ENCODE data around the gene NAGLU. TPM values are rescaled to one million over a fixed set of nuclear protein-coding genes. Genes with fewer than 3 reads are reported as not detected.

The NAGLU gene
- polyA plus RNA-seq, 2 of the 4 experiments (the other 2 are of a cell fraction), result 17.8 to 34.5 TPM

- TF ChIP-seq USF2 (IDR thresholded peaks at IDR 0.05), result no peak
Measured at GRCh38 chr17:42584880-42585279, 48.8 kb downstream of the NAGLU start (continued).

DNA sequence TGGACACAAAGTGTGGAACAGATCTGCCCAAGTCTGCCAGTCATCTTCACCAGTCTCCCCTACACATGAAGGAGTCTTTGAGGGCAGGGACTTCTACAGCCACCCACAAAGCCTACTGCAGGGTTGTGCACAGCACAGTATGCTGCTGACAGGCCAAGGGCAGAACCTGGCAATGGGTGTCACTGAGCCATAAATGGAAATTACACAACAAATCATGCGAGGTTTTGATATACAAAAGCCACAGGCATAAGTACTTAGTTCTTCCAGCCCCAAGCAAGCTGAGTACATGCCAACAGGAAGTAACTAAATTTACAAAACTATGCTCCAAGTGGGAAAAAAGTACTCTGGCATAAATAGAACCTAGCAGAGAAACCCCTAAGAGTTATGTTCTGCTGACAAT is 49.3 kb downstream of the NAGLU start:
- 78% methylated on average over 1 of the region's 1 CpG for WGBS (ENCODE audit: missing lambda C conversion rate)
- ChIA-PET CTCF (interaction anchor here (1.5 to 15.8 kb wide), 4 partner anchors 7 to 239 kb away, joined by 3 to 394 read pairs (median 64); partner anchors contain the start of genes BECN1, CCR10, PLEKHH3 and PSMC3IP), POLR2A (interaction anchor here (0.6 kb wide), 2 partner anchors 24 to 634 kb away, joined by 5 read pairs; partner anchors contain the start of gene TUBG1)
- no peak overlapping the region for H3K27ac ChIP-seq
- no peaks in the 10 kb centered on the region for H3K4me1 ChIP-seq
- FAIRE-seq, result no peak
- no peak overlapping the region for H3K4me2 ChIP-seq
- DNase-seq (ENCODE audit: low read depth in 1 of 2, low spot score in 1 of 2), result no peak
- TF ChIP-seq, protein P1, sequence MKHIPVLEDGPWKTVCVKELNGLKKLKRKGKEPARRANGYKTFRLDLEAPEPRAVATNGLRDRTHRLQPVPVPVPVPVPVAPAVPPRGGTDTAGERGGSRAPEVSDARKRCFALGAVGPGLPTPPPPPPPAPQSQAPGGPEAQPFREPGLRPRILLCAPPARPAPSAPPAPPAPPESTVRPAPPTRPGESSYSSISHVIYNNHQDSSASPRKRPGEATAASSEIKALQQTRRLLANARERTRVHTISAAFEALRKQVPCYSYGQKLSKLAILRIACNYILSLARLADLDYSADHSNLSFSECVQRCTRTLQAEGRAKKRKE (CRISPR knock-in tag; IDR thresholded peaks at IDR 0.05; ENCODE audit: low read depth), result no peak
- TF ChIP-seq TFCP2L1 (CRISPR knock-in tag; IDR thresholded peaks at IDR 0.05), result no peak
- no peak for TF ChIP-seq EP300 (IDR thresholded peaks at IDR 0.05)
- TF ChIP-seq RCOR1 (IDR thresholded peaks at IDR 0.05; ENCODE audit: low read depth, low read length), result no peak
- TF ChIP-seq NFE2L2 (conservative IDR thresholded peaks at IDR 0.05; ENCODE audit: low read length), result no peak
- TF ChIP-seq BHLHE40 (IDR thresholded peaks at IDR 0.05; ENCODE audit: low read depth, low read length), result no peak
- no peak for TF ChIP-seq KDM5A (IDR thresholded peaks at IDR 0.05)
- TF ChIP-seq, protein P2, sequence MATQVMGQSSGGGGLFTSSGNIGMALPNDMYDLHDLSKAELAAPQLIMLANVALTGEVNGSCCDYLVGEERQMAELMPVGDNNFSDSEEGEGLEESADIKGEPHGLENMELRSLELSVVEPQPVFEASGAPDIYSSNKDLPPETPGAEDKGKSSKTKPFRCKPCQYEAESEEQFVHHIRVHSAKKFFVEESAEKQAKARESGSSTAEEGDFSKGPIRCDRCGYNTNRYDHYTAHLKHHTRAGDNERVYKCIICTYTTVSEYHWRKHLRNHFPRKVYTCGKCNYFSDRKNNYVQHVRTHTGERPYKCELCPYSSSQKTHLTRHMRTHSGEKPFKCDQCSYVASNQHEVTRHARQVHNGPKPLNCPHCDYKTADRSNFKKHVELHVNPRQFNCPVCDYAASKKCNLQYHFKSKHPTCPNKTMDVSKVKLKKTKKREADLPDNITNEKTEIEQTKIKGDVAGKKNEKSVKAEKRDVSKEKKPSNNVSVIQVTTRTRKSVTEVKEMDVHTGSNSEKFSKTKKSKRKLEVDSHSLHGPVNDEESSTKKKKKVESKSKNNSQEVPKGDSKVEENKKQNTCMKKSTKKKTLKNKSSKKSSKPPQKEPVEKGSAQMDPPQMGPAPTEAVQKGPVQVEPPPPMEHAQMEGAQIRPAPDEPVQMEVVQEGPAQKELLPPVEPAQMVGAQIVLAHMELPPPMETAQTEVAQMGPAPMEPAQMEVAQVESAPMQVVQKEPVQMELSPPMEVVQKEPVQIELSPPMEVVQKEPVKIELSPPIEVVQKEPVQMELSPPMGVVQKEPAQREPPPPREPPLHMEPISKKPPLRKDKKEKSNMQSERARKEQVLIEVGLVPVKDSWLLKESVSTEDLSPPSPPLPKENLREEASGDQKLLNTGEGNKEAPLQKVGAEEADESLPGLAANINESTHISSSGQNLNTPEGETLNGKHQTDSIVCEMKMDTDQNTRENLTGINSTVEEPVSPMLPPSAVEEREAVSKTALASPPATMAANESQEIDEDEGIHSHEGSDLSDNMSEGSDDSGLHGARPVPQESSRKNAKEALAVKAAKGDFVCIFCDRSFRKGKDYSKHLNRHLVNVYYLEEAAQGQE (IDR thresholded peaks at IDR 0.05), result no peak
- no peak overlapping the region for H3K4me3 ChIP-seq
- no peak for ATAC-seq
- no peaks in the 10 kb centered on the region for H3K9me3 ChIP-seq

DNA sequence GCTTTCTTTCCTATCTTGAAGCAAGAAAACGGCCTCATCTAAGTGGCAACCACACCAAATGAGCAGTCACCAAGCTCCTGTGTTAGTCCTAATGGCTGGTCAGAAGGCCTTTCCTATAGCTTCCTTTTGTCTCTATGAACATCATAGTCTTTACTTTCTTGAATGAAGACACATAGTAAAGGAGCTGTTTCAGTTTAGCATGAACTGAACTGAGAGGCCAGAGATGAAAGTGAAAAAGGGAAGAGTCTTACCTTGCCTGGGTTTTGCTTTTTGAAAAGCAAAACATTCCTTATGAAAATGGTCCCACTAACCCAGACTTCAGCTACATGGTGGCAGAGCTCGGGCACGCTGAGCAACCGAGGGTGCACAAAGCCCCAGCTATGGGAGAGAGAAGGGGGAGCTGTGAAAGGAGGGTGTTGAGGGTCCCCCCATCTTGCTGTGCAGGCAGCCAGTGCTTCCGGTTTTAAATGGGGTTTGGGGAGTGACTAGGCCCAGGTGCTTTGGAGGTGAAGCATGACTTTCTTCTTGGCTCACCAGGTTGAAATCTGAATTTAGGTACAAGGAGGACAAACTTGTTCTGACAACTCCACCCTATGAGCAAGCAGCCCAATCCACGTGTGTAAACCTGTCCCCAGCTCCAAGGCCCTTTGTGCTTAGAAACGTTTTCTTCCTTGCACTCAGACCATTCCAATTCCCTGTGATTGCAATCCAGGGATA is 50.6 kb downstream of the NAGLU start:
- no peaks in the 10 kb centered on the region for H3K9me3 ChIP-seq
- DNase-seq (ENCODE audit: low read depth in 1 of 2, low spot score in 1 of 2), result no peak
- WGBS (ENCODE audit: missing lambda C conversion rate), result 81% methylated on average over 7 of the region's 7 CpGs
- no peak for TF ChIP-seq ESRRA (IDR thresholded peaks at IDR 0.05; ENCODE audit: borderline replicate concordance, low read length)
- no peak for TF ChIP-seq CEBPB (IDR thresholded peaks at IDR 0.05)
- FAIRE-seq, result no peak
- CTCF ChIA-PET, result interaction anchor here (0.6 to 15.8 kb wide), 11 partner anchors 8 to 351 kb away, joined by 3 to 394 read pairs (median 4); partner anchors contain the start of genes CCR10, PLEKHH3 and PSMC3IP
- H3K4me1 ChIP-seq, result no peaks in the 10 kb centered on the region
- no peak overlapping the region for H3K27ac ChIP-seq
- H3K4me3 ChIP-seq, result no peak overlapping the region
- H3K4me2 ChIP-seq, result no peak overlapping the region
- ATAC-seq, result no peak
- POLR2A ChIA-PET, result interaction anchor here (0.6 kb wide), 1 partner anchor 11 kb away, joined by 10 read pairs; no protein-coding TSS in a partner anchor

DNA sequence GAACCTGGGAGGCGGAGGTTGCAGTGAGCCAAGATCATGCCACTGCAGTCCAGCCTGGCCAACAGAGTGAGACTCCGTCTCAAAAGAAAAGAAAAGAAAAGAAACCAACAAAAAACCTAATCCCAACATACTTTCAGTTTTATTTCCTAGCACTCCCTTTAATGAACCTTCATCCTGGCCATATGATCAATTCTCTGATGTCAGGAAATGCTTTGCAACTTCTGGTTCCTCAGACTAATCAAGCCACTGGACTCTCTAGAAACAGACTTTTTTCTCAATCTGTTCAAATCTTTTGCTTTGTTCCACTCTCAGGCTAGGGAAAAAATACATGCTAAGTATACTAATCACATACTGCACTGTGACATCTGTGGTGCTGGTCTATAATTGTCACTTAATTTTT is 54.8 kb downstream of the NAGLU start:
- no peak for FAIRE-seq
- CTCF ChIA-PET, result interaction anchor here (0.8 to 10.8 kb wide), 6 partner anchors 8 to 338 kb away, joined by 3 to 120 read pairs (median 4); partner anchors contain the start of gene PSMC3IP
- 98% methylated on average over 2 of the region's 2 CpGs for WGBS (ENCODE audit: missing lambda C conversion rate)

More for the DNA sequence above, 54.8 kb downstream of the NAGLU start:
- no peak overlapping the region for H3K27ac ChIP-seq
- TF ChIP-seq TP53 (CRISPR knock-in tag; IDR thresholded peaks at IDR 0.05), result no peak
- TF ChIP-seq, protein P2 (IDR thresholded peaks at IDR 0.05), result no peak
- TF ChIP-seq, protein P3, sequence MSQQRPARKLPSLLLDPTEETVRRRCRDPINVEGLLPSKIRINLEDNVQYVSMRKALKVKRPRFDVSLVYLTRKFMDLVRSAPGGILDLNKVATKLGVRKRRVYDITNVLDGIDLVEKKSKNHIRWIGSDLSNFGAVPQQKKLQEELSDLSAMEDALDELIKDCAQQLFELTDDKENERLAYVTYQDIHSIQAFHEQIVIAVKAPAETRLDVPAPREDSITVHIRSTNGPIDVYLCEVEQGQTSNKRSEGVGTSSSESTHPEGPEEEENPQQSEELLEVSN (IDR thresholded peaks at IDR 0.05; ENCODE audit: borderline replicate concordance, low read depth), result no peak
- TF ChIP-seq ZFP36 (IDR thresholded peaks at IDR 0.05; ENCODE audit: borderline replicate concordance, partially characterized antibody), result no peak
- H3K4me2 ChIP-seq, result no peak overlapping the region
- no peak for ATAC-seq
- POLR2A ChIA-PET, result no interaction called here
- no peaks in the 10 kb centered on the region for H3K9me3 ChIP-seq
- H3K4me1 ChIP-seq, result no peaks in the 10 kb centered on the region
- H3K4me3 ChIP-seq, result no peak overlapping the region
- DNase-seq (ENCODE audit: low read depth in 1 of 2, low spot score in 1 of 2), result no peak

All from A549 (cell line).